HEK293 (cell line): ENCODE measurements around the gene CDHR1.

Experiments
- CTCF ChIA-PET: fragments of 350-600 bp; formaldehyde crosslinking; extraction: SDS; loops from one replicate; lab custom pipeline; 2021; ENCODE audit warnings: antibody characterized with exemption; lab: Yijun Ruan, JAX
- POLR2A ChIA-PET: fragments of 300-600 bp; formaldehyde crosslinking; extraction: SDS; loops from one replicate; lab custom pipeline; 2020; ENCODE audit warnings: antibody characterized with exemption, inconsistent platforms; lab: Yijun Ruan, JAX
- H3K27ac ChIP-seq: fragments of 200-500 bp; sonication (Bioruptor generic); 2 replicates; pipeline ENCODE4 v1.5.1; 2014; ENCODE audit warnings: low read depth, low read length, control low read depth, inconsistent platforms; ENCODE audit errors: extremely low read depth
- H3K36me3 ChIP-seq, 2 experiments: fragments of 200-500 bp in 1 of 2; sonication (Bioruptor generic) in 1 of 2; 1 replicate in 1 of 2; 2 replicates in 1 of 2; pipeline ENCODE4 v1.5.1; 2014 to 2017; ENCODE audit warnings: inconsistent platforms in 2 of 2, low read length in 2 of 2; ENCODE audit not compliant: control insufficient read depth in 2 of 2, insufficient read depth in 1 of 2
- H3K4me1 ChIP-seq: fragments of 200-500 bp; sonication (Bioruptor generic); 2 replicates; pipeline ENCODE4 v1.5.1; 2014; ENCODE audit warnings: mild to moderate bottlenecking, low read length, inconsistent platforms; ENCODE audit not compliant: control insufficient read depth, insufficient read depth
- H3K4me3 ChIP-seq: 2 replicates; pipeline ENCODE4 v1.5.1; 2011; ENCODE audit warnings: low read depth, mild to moderate bottlenecking, control low read depth, low read length, moderate library complexity
- H3K9me3 ChIP-seq: fragments of 200-500 bp; sonication (Bioruptor generic); 2 replicates; pipeline ENCODE4 v1.5.1; 2014; ENCODE audit warnings: low read depth, low read length, inconsistent platforms; ENCODE audit not compliant: control insufficient read depth, insufficient read depth
- HOXD13 ChIP-seq: sonication (generic); formaldehyde crosslinking; IDR thresholded peaks from 2 replicates; pipeline ENCODE4 v1.8.0; 2022; ENCODE audit warnings: missing genetic modification reagents, borderline replicate concordance
- SCRT1 ChIP-seq: fragments of 450-650 bp; formaldehyde crosslinking; IDR thresholded peaks from 2 replicates; pipeline ENCODE4 v1.5.1; 2016; ENCODE audit warnings: missing biosample characterization, missing genetic modification characterization, borderline replicate concordance
- SP7 ChIP-seq: fragments of 450-650 bp; formaldehyde crosslinking; IDR thresholded peaks from 2 replicates; pipeline ENCODE4 v1.5.1; 2016; ENCODE audit warnings: missing biosample characterization, missing genetic modification characterization
- ZBTB1 ChIP-seq: fragments of 450-650 bp; formaldehyde crosslinking; IDR thresholded peaks from 2 replicates; pipeline ENCODE4 v1.5.1; 2016; ENCODE audit warnings: missing biosample characterization, missing genetic modification characterization
- ZNF202 ChIP-seq: fragments of 450-650 bp; formaldehyde crosslinking; IDR thresholded peaks from 2 replicates; pipeline ENCODE4 v1.5.1; 2016; ENCODE audit warnings: missing biosample characterization, missing genetic modification characterization, borderline replicate concordance
- ZNF221 ChIP-seq: fragments of 450-650 bp; formaldehyde crosslinking; IDR thresholded peaks from 2 replicates; pipeline ENCODE4 v1.5.1; 2017; ENCODE audit warnings: missing biosample characterization, missing genetic modification characterization, borderline replicate concordance
- ZNF23 ChIP-seq: fragments of 450-650 bp; formaldehyde crosslinking; IDR thresholded peaks from 2 replicates; pipeline ENCODE4 v1.5.1; 2016; ENCODE audit warnings: missing biosample characterization, missing genetic modification characterization, borderline replicate concordance
- ZNF366 ChIP-seq: fragments of 450-650 bp; formaldehyde crosslinking; conservative IDR thresholded peaks from 2 replicates; pipeline ENCODE4 v1.5.1; 2016; ENCODE audit warnings: missing biosample characterization, missing genetic modification characterization
- ZNF510 ChIP-seq: fragments of 450-650 bp; formaldehyde crosslinking; IDR thresholded peaks from 2 replicates; pipeline ENCODE4 v1.5.1; 2018; ENCODE audit warnings: mild to moderate bottlenecking, missing genetic modification characterization, missing biosample characterization; ENCODE audit not compliant: insufficient replicate concordance
- ZNF677 ChIP-seq: fragments of 450-650 bp; IDR thresholded peaks from 2 replicates; pipeline ENCODE4 v1.5.0; 2018; ENCODE audit warnings: missing biosample characterization, mild to moderate bottlenecking, missing genetic modification characterization, moderate library complexity
- ZNF776 ChIP-seq: fragments of 450-650 bp; formaldehyde crosslinking; IDR thresholded peaks from 2 replicates; pipeline ENCODE4 v1.5.0; 2017; ENCODE audit warnings: missing biosample characterization, missing genetic modification characterization, borderline replicate concordance
- ZNF791 ChIP-seq: fragments of 450-650 bp; formaldehyde crosslinking; IDR thresholded peaks from 2 replicates; pipeline ENCODE4 v1.5.1; 2016; ENCODE audit warnings: missing biosample characterization, missing genetic modification characterization
- TF ChIP-seq, protein P1 (sequence below): fragments of 450-650 bp; formaldehyde crosslinking; IDR thresholded peaks from 2 replicates; pipeline ENCODE4 v1.5.1; 2016; ENCODE audit warnings: missing biosample characterization, missing genetic modification characterization, low read depth
- TF ChIP-seq, protein P2 (sequence below): fragments of 450-650 bp; formaldehyde crosslinking; IDR thresholded peaks from 2 replicates; pipeline ENCODE4 v1.5.1; 2016; ENCODE audit warnings: missing biosample characterization, missing genetic modification characterization
- TF ChIP-seq, protein P3 (sequence below): fragments of 450-650 bp; formaldehyde crosslinking; IDR thresholded peaks from 2 replicates; pipeline ENCODE4 v1.5.1; 2017; ENCODE audit warnings: missing biosample characterization, mild to moderate bottlenecking, missing genetic modification characterization, moderate library complexity
- TF ChIP-seq, protein P4 (sequence below): fragments of 450-650 bp; formaldehyde crosslinking; IDR thresholded peaks from 2 replicates; pipeline ENCODE4 v1.5.1; 2016; ENCODE audit warnings: missing biosample characterization, missing genetic modification characterization
- TF ChIP-seq, protein P5 (sequence below): fragments of 450-650 bp; formaldehyde crosslinking; IDR thresholded peaks from 2 replicates; pipeline ENCODE4 v1.5.1; 2016; ENCODE audit warnings: missing biosample characterization, missing genetic modification characterization, borderline replicate concordance
- TF ChIP-seq, protein P6 (sequence below): sonication (generic); formaldehyde crosslinking; IDR thresholded peaks from 2 replicates; pipeline ENCODE4 v1.8.1; 2022; ENCODE audit warnings: mild to moderate bottlenecking, moderate library complexity, missing genetic modification reagents

Gene CDHR1

DNA sequence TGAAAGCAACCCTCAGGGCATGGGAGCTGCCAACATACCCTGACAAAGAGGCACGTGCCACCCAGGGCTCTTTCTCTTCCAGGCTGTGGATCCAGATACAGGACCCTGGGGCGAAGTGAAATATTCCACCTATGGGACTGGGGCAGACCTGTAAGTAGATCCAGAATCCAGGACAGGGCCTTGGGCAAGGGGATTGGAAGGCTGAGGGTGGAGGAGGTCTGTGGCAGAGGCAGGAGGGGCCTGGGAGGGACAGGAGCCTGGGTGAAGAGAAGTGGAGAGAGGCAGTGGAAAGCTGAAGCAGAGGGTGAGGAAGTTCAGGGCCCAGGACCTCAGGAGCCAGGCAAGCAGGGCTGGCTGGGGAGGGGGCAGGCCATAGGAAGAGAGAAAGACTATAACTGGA is 17.2 kb downstream of the CDHR1 start:
- Histone ChIP-seq H3K9me3 (no peaks in the 10 kb centered on the region), H3K4me1 (no peaks in the 10 kb centered on the region), H3K4me3 (no peak overlapping the region), H3K27ac (no peak overlapping the region), H3K36me3 (no peaks in the 10 kb centered on the region)
- ChIA-PET CTCF (interaction anchor here (0.6 to 1.3 kb wide), 2 partner anchors 63 to 86 kb away, joined by 3 to 9 read pairs; no protein-coding TSS in a partner anchor), POLR2A (no interaction called here)
- TF ChIP-seq, protein P1, sequence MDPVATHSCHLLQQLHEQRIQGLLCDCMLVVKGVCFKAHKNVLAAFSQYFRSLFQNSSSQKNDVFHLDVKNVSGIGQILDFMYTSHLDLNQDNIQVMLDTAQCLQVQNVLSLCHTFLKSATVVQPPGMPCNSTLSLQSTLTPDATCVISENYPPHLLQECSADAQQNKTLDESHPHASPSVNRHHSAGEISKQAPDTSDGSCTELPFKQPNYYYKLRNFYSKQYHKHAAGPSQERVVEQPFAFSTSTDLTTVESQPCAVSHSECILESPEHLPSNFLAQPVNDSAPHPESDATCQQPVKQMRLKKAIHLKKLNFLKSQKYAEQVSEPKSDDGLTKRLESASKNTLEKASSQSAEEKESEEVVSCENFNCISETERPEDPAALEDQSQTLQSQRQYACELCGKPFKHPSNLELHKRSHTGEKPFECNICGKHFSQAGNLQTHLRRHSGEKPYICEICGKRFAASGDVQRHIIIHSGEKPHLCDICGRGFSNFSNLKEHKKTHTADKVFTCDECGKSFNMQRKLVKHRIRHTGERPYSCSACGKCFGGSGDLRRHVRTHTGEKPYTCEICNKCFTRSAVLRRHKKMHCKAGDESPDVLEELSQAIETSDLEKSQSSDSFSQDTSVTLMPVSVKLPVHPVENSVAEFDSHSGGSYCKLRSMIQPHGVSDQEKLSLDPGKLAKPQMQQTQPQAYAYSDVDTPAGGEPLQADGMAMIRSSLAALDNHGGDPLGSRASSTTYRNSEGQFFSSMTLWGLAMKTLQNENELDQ (tag by site-specific recombination), result no peak

DNA sequence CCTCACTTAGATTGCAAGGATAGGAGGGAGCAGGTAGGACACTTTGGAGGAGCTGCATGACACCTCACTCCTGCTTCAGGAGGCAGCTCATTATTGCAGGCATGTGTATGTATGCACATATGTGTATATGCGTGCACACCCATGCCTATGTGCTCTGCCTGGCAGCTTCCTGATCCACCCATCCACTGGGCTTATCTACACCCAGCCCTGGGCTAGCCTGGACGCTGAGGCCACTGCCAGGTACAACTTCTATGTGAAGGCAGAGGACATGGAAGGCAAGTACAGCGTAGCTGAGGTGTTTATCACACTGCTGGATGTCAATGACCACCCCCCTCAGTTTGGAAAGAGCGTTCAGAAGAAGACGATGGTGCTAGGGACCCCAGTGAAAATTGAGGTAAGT is 17.7 kb downstream of the CDHR1 start:
- CTCF ChIA-PET, result interaction anchor here (0.6 to 1.3 kb wide), 3 partner anchors 64 to 325 kb away, joined by 3 to 9 read pairs (median 3); no protein-coding TSS in a partner anchor
- no peaks in the 10 kb centered on the region for H3K36me3 ChIP-seq
- H3K27ac ChIP-seq, result no peak overlapping the region
- H3K4me3 ChIP-seq, result no peak overlapping the region
- H3K4me1 ChIP-seq, result no peaks in the 10 kb centered on the region
- TF ChIP-seq ZBTB1 (tag by site-specific recombination) (no peak), SP7 (tag by site-specific recombination) (no peak), HOXD13 (CRISPR knock-in tag) (no peak), ZNF776 (no peak)
- TF ChIP-seq, protein P2, sequence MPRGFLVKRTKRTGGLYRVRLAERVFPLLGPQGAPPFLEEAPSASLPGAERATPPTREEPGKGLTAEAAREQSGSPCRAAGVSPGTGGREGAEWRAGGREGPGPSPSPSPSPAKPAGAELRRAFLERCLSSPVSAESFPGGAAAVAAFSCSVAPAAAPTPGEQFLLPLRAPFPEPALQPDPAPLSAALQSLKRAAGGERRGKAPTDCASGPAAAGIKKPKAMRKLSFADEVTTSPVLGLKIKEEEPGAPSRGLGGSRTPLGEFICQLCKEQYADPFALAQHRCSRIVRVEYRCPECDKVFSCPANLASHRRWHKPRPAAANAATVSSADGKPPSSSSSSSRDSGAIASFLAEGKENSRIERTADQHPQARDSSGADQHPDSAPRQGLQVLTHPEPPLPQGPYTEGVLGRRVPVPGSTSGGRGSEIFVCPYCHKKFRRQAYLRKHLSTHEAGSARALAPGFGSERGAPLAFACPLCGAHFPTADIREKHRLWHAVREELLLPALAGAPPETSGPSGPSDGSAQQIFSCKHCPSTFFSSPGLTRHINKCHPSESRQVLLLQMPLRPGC (tag by site-specific recombination), result no peak
- TF ChIP-seq, all 188 proteins: peak for 0
- H3K9me3 ChIP-seq, result no peaks in the 10 kb centered on the region
- POLR2A ChIA-PET, result no interaction called here

DNA sequence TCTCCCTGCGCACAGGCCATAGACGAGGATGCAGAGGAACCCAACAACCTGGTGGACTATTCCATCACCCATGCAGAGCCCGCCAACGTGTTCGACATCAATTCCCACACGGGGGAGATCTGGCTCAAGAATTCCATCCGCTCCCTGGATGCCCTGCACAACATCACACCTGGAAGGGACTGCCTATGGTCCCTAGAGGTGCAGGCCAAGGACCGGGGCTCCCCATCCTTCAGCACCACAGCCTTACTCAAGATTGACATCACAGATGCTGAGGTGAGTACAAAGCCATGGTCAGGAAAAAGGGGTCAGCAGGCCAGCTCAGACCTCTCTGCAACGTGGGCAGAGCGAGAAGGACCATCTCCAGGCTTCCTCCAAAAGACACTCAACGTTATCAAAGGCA is 18.7 kb downstream of the CDHR1 start:
- POLR2A ChIA-PET, result no interaction called here
- no peaks in the 10 kb centered on the region for H3K9me3 ChIP-seq
- CTCF ChIA-PET, result interaction anchor here (0.6 to 1.1 kb wide), 3 partner anchors 20 to 324 kb away, joined by 3 read pairs; no protein-coding TSS in a partner anchor
- TF ChIP-seq SP7 (tag by site-specific recombination) (no peak), ZNF202 (no peak), ZNF510 (tag by site-specific recombination) (no peak), ZNF366 (tag by site-specific recombination) (no peak), ZNF677 (tag by site-specific recombination) (no peak), ZNF221 (tag by site-specific recombination) (no peak), SCRT1 (no peak), ZNF791 (tag by site-specific recombination) (no peak), ZNF23 (tag by site-specific recombination) (no peak)
- TF ChIP-seq, protein P3, sequence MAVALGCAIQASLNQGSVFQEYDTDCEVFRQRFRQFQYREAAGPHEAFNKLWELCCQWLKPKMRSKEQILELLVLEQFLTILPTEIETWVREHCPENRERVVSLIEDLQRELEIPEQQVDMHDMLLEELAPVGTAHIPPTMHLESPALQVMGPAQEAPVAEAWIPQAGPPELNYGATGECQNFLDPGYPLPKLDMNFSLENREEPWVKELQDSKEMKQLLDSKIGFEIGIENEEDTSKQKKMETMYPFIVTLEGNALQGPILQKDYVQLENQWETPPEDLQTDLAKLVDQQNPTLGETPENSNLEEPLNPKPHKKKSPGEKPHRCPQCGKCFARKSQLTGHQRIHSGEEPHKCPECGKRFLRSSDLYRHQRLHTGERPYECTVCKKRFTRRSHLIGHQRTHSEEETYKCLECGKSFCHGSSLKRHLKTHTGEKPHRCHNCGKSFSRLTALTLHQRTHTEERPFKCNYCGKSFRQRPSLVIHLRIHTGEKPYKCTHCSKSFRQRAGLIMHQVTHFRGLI, result no peak
- TF ChIP-seq, protein P4, sequence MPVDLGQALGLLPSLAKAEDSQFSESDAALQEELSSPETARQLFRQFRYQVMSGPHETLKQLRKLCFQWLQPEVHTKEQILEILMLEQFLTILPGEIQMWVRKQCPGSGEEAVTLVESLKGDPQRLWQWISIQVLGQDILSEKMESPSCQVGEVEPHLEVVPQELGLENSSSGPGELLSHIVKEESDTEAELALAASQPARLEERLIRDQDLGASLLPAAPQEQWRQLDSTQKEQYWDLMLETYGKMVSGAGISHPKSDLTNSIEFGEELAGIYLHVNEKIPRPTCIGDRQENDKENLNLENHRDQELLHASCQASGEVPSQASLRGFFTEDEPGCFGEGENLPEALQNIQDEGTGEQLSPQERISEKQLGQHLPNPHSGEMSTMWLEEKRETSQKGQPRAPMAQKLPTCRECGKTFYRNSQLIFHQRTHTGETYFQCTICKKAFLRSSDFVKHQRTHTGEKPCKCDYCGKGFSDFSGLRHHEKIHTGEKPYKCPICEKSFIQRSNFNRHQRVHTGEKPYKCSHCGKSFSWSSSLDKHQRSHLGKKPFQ, result no peak
- TF ChIP-seq, protein P5, sequence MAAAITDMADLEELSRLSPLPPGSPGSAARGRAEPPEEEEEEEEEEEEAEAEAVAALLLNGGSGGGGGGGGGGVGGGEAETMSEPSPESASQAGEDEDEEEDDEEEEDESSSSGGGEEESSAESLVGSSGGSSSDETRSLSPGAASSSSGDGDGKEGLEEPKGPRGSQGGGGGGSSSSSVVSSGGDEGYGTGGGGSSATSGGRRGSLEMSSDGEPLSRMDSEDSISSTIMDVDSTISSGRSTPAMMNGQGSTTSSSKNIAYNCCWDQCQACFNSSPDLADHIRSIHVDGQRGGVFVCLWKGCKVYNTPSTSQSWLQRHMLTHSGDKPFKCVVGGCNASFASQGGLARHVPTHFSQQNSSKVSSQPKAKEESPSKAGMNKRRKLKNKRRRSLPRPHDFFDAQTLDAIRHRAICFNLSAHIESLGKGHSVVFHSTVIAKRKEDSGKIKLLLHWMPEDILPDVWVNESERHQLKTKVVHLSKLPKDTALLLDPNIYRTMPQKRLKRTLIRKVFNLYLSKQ (tag by site-specific recombination), result no peak
- TF ChIP-seq, protein P6, sequence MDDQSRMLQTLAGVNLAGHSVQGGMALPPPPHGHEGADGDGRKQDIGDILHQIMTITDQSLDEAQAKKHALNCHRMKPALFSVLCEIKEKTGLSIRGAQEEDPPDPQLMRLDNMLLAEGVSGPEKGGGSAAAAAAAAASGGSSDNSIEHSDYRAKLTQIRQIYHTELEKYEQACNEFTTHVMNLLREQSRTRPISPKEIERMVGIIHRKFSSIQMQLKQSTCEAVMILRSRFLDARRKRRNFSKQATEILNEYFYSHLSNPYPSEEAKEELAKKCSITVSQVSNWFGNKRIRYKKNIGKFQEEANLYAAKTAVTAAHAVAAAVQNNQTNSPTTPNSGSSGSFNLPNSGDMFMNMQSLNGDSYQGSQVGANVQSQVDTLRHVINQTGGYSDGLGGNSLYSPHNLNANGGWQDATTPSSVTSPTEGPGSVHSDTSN (CRISPR knock-in tag), result no peak

More for the DNA sequence above, 18.7 kb downstream of the CDHR1 start:
- H3K27ac ChIP-seq, result no peak overlapping the region
- H3K36me3 ChIP-seq, result no peaks in the 10 kb centered on the region
- H3K4me1 ChIP-seq, result no peaks in the 10 kb centered on the region
- no peak overlapping the region for H3K4me3 ChIP-seq
